K562 treated with DMSO at 1 percent for 12 hours (cell line): ENCODE data around the gene SAMD11. TPM values are rescaled to one million over a fixed set of nuclear protein-coding genes. Genes with fewer than 3 reads are reported as not detected.

Source experiments
- total RNA-seq: library from RNA; unstranded; fragments of 300-600 nt; gene quantifications from 2 replicates; pipeline ENCODE4 v1.2.3, GENCODE V29; 2022; ENCODE audit not compliant: insufficient read depth

SAMD11 gene, protein sequence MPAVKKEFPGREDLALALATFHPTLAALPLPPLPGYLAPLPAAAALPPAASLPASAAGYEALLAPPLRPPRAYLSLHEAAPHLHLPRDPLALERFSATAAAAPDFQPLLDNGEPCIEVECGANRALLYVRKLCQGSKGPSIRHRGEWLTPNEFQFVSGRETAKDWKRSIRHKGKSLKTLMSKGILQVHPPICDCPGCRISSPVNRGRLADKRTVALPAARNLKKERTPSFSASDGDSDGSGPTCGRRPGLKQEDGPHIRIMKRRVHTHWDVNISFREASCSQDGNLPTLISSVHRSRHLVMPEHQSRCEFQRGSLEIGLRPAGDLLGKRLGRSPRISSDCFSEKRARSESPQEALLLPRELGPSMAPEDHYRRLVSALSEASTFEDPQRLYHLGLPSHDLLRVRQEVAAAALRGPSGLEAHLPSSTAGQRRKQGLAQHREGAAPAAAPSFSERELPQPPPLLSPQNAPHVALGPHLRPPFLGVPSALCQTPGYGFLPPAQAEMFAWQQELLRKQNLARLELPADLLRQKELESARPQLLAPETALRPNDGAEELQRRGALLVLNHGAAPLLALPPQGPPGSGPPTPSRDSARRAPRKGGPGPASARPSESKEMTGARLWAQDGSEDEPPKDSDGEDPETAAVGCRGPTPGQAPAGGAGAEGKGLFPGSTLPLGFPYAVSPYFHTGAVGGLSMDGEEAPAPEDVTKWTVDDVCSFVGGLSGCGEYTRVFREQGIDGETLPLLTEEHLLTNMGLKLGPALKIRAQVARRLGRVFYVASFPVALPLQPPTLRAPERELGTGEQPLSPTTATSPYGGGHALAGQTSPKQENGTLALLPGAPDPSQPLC
- 11.5 and 17.7 TPM in 2 replicates for total RNA-seq

DNA sequence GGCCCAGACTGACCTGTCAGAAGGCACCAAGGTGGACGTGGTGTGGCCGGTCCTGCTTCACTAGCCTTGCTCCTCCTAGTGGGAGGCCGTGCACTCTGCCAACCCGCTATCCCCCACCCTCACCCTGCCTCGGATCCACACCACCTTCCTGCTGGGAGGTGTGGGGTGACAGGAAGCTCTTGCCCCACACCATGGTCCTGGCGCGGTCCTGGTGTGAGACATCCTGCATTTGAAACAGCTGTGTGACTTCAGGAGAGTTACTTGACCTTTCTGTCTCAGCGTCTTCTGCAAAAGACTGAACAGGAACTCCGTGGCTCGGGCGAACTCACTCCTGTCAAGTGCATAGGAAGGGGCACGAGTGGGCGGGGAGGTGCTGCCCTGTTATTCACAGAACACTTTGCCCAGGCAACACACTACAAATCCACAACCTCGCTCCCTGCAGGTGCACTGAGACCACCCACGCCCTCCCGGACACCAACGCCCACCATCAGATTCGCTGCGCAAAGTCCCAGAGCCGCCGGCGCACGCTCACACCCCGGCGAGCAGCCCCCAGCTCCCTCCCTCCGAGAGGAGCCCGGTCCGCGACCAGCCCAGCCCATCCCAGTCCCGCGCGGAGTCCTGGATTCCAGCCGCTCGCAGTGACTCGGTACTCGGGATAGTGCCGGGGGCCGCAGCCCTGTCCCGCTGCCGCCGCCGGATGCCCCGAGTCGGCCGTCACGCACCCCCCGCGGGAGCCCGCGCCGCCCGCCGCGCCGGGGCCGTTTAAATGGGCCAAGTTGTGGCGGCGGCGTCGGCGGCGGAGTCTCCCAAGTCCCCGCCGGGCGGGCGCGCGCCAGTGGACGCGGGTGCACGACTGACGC is at the start of gene SAMD11:
TSS of gene SAMD11 (plus strand) at position 793 of the 860 bp plus-strand sequence. CDS start 509 bp downstream, outside the sequence.

DNA sequence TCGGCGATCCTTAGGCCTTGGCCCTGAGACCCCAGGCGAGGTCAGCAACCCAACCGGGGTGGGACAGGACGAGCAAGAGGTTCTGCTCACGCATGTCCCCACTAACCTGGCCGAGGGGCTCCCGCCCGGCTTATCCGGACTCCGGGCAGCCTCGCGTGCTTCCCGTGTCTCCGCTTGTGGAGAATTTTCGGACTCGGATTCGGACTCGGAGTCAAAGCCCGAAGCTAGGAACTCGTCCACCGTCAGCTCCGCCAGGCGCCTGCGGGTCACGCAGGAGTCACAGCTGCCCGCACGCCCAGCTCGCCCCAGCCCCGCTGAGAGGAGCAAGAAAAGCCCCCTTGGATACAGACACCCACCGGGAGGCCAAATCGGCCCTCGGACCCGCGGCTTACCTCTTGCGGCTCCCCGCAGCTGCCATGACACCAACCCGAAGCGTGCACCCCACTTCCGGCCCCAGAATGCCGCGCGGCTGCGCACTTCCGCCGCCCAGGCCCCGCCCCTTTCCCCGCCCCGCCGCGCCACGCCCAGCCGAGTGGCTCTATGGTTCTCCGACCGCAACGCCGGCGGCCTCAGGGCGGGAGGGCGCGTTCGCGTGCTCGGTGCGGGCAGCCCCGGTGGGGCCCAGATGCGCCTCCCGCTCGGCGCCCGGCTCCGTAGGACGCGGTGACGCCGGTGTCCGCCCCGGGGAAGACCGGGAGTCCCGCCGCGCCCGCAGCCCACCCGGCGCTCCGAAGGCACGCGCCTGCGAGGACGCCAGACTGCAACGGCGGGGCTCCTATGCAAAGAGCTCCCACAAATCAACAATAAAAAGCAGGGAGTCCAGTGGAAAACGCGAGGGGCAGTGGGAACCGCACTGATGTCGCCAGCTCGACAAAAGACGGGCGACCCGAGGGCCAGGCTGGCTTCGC is 35.4 kb downstream of the SAMD11 start, which contains the start of gene NOC2L:
TSS of gene NOC2L (minus strand) at position 434 of the 908 bp plus-strand sequence. CDS start at position 418, 16 bp downstream.

DNA sequence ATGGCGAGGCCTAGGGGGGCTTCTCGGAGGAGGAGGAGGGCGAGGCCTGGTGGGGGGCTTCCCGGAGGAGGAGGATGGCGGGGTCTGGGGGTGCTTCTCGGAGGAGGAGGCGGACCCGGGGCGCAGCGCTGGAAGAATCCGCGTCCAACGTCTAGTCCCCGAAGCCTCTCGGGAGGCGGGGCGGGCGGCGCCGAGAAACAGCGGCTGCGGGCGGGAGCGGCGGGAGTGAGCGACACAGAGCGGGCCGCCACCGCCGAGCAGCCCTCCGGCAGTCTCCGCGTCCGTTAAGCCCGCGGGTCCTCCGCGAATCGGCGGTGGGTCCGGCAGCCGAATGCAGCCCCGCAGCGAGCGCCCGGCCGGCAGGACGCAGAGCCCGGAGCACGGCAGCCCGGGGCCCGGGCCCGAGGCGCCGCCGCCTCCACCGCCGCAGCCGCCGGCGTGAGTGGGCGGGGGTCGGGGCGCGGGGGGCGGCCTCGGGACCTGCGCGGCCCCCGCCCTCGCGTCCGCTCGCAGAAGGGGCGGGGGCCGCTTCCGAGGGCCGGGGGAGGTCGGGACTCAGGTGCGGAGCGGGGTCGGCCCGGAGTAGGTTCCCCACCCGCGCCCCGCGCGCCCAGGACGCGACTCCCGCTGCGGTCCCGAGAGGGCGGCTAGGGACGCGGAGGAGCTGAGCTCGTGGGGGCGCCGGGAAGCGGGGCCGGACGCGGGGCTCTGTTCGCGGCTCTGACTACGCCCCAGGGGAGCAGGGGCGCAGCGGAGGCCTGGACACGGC is 36.8 kb downstream of the SAMD11 start, which contains the start of gene KLHL17:
TSS of gene KLHL17 (plus strand) at position 222 of the 769 bp plus-strand sequence. CDS start at position 332, 110 bp downstream.

DNA sequence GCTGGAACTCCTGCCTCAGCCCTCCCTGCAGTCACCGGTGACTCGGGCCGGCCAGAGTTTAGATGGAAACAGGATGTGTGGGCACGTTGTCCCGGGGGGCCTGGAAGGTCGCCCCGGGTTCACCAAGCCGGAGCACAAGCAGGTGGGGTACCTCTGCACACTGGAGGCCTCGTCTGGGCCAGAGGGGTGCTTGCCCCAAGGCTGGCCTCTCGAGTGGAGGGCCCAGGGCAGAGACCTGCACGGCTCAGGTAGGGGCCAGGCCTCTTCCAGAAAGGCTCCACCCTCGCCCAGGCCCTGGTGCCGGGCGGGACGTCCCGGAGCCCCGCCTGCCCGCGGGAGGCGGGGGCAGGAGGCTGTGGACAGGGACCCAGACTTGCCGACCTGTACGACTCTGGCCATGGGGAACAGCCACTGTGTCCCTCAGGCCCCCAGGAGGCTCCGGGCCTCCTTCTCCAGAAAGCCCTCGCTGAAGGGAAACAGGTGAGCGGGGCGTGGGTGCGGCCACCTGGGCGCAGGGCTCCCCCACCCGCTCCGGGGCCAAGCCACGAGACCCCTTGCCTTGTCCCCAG is 42.5 kb downstream of the SAMD11 start, which contains the start of gene PLEKHN1:
TSS of gene PLEKHN1 (plus strand) at position 348 of the 569 bp plus-strand sequence. CDS start at position 398, 50 bp downstream.

DNA sequence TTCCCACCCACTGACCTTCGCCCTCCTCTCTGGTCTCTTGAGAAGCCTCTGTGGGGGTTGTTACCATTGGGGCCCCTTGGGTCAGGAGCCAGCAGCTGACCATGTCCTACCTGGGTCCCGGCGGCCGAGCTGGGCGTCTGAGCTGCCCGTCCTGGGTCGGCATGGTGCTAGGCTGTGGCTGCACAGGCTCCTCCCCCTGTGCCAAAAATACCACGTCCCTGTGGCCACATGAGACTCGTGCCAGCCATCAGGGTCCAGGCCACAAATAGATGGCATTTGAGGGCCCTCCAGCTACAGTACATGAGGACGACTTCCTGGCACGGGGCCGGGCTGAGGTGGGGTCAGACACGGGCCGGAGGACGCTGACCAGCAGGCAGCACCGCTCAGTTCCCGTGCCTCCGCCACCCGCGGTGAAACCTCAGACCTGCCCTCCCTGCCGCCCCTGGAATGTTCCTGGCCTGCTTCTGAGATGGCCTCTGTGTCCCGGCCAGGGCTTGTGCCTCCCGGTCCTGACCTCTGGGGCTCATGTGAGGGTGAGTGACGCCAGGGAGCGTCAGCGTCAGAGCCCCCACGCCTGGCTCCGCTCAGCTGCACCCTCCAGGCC is 58.3 kb downstream of the SAMD11 start, which contains the start of gene PERM1:
TSS of gene PERM1 (minus strand) at position 139 of the 604 bp plus-strand sequence. CDS start 1,064 bp downstream, outside the sequence.

Other genes with a start within 250 kb of the SAMD11 start
- not detected in 2 replicates for gene OR4F16, start 237.3 kb upstream of the SAMD11 start, total RNA-seq
- gene NOC2L, start 35.3 kb downstream of the SAMD11 start, total RNA-seq, result 118 and 136 TPM in 2 replicates
- gene KLHL17, start 36.7 kb downstream of the SAMD11 start, total RNA-seq, result 10.6 and 14.5 TPM in 2 replicates
- 0.34 and 0.36 TPM in 2 replicates for gene PLEKHN1, start 42.6 kb downstream of the SAMD11 start, total RNA-seq
- not detected in 2 replicates for gene PERM1, start 58.2 kb downstream of the SAMD11 start, total RNA-seq
- 20.6 and 29.0 TPM in 2 replicates for gene HES4, start 76.2 kb downstream of the SAMD11 start, total RNA-seq
- 83.6 and 158 TPM in 2 replicates for gene ISG15, start 89.6 kb downstream of the SAMD11 start, total RNA-seq
- gene AGRN, start 96.2 kb downstream of the SAMD11 start, total RNA-seq, result 34.6 and 62.3 TPM in 2 replicates
- not detected in 2 replicates for gene RNF223, start 150.4 kb downstream of the SAMD11 start, total RNA-seq
- 18.6 and 20.1 TPM in 2 replicates for gene C1orf159, start 192.2 kb downstream of the SAMD11 start, total RNA-seq
- gene TTLL10, start 250.0 kb downstream of the SAMD11 start, total RNA-seq, result not detected in 2 replicates